ENCODE measurements around the gene DCDC2B. TPM values are rescaled to one million over a fixed set of nuclear protein-coding genes. Genes with fewer than 3 reads are reported as not detected.

Gene DCDC2B
- total and polyA plus RNA-seq, 2 donors from 2014 or later: not detected

- peaks cover 4 to 15% (median 15%) of the 10 kb centered on the region in 3 donors for H3K4me1 ChIP-seq (ENCODE audit: control insufficient read depth in 2 of 3, insufficient read depth in 2 of 3, low read depth in 1 of 3, low read length in 3 of 3)
- no peaks in the 10 kb centered on the region for H3K27me3 ChIP-seq (ENCODE audit: control insufficient read depth, insufficient read depth, low read length)
- DNase-seq: peak; percentile 77 to 91 (median 88)
- no peaks in the 10 kb centered on the region for H3K9me3 ChIP-seq (ENCODE audit: control insufficient read depth in 2 of 3, insufficient read depth in 1 of 3, low read length in 3 of 3)
- H3K4me3 ChIP-seq (ENCODE audit: low read length in 3 of 3): peak within 1 kb of the TSS; percentile 66 to 86 (median 79)
- peaks cover 0 to 14% (median 8%) of the 10 kb centered on the region in 3 donors for H3K36me3 ChIP-seq (ENCODE audit: control insufficient read depth in 2 of 3, insufficient read depth in 3 of 3, low read length in 3 of 3)
- peak within 1 kb of the TSS; percentile 15 to 77 (median 74) for H3K9ac ChIP-seq (ENCODE audit: low read length in 3 of 3)
- no peak for FAIRE-seq
- intact Hi-C loops (cut with DNase I): no loop called here
- no peak for TF ChIP-seq CTCF (IDR thresholded peaks at IDR 0.05; ENCODE audit: borderline replicate concordance, extremely low read depth, insufficient read depth)
- H3K27ac ChIP-seq (ENCODE audit: low read depth in 2 of 2, low read length in 2 of 2): peak within 1 kb of the TSS; percentile 82 to 84
Observed at GRCh38 chr1:32200226-32201010, 8.5 kb upstream of the DCDC2B start, which contains the start of gene CCDC28B. Gene CCDC28B, plus strand, starts transcription at chr1:32200595. Its CDS starts 1,341 bp downstream, at chr1:32201936.

- intact Hi-C loops (cut with DNase I): no loop called here
- Histone ChIP-seq H3K27ac (ENCODE audit: low read depth in 2 of 2, low read length in 2 of 2) (peak overlapping the region; percentile 82 to 84), H3K4me1 (ENCODE audit: control insufficient read depth in 2 of 3, insufficient read depth in 2 of 3, low read depth in 1 of 3, low read length in 3 of 3) (peaks cover 5 to 21% (median 15%) of the 10 kb centered on the region in 3 donors), H3K36me3 (ENCODE audit: control insufficient read depth in 2 of 3, insufficient read depth in 3 of 3, low read length in 3 of 3) (peaks cover 0 to 8% (median 7%) of the 10 kb centered on the region in 3 donors), H3K4me3 (ENCODE audit: low read length in 3 of 3) (peak overlapping the region; percentile 66 to 86 (median 79)), H3K27me3 (ENCODE audit: control insufficient read depth, insufficient read depth, low read length) (no peaks in the 10 kb centered on the region), H3K9ac (ENCODE audit: low read length in 3 of 3) (peak overlapping the region in 2 of 3 donors; percentile 30 to 77), H3K9me3 (ENCODE audit: control insufficient read depth in 2 of 3, insufficient read depth in 1 of 3, low read length in 3 of 3) (no peaks in the 10 kb centered on the region)
- no peak for TF ChIP-seq CTCF (IDR thresholded peaks at IDR 0.05; ENCODE audit: borderline replicate concordance, extremely low read depth, insufficient read depth)
- FAIRE-seq: no peak
- peak; percentile 71 to 89 (median 82) for DNase-seq
Observed at GRCh38 chr1:32201011-32201855, 7.7 kb upstream of the DCDC2B start.

DNA sequence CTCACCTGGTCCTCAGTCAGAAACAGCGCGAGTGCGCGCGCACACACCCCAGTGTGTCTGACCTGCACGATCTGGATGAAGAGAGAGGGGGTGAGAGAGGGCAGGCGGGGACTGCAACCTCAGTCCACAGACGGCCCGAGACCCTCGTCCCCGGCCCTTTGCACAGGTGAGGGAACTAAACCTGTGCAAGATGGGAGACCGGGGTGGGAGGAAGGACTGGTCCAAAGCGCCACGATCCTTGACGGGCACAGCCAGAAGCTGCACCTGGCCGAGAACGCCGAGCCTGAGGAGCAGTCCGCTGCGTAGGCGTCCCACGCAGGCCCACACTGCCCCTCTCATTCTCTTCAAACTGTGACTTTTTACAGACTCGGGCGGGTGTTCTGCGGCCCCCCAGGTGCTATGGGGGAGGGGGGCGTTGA is 3.9 kb upstream of the DCDC2B start:
- no peaks in the 10 kb centered on the region for H3K27me3 ChIP-seq (ENCODE audit: control insufficient read depth, insufficient read depth, low read length)
- intact Hi-C loops (cut with DNase I): no loop called here
- no peaks in the 10 kb centered on the region for H3K9me3 ChIP-seq (ENCODE audit: control insufficient read depth in 2 of 3, insufficient read depth in 1 of 3, low read length in 3 of 3)
- no peaks in the 10 kb centered on the region for H3K36me3 ChIP-seq (ENCODE audit: control insufficient read depth in 2 of 3, insufficient read depth in 3 of 3, low read length in 3 of 3)
- FAIRE-seq (no peak), DNase-seq (no peak)
- H3K4me1 ChIP-seq (ENCODE audit: control insufficient read depth in 2 of 3, insufficient read depth in 2 of 3, low read depth in 1 of 3, low read length in 3 of 3): peaks cover 4 to 22% (median 11%) of the 10 kb centered on the region in 3 donors
- H3K4me3 ChIP-seq (ENCODE audit: low read length in 3 of 3): peak overlapping the region; percentile 73 to 83 (median 78)
- H3K9ac ChIP-seq (ENCODE audit: low read length in 3 of 3): peak overlapping the region; percentile 15 to 91 (median 25)
- TF ChIP-seq CTCF (IDR thresholded peaks at IDR 0.05; ENCODE audit: borderline replicate concordance, extremely low read depth, insufficient read depth): no peak
- peak overlapping the region in 1 of 2 donors; percentile 66 for H3K27ac ChIP-seq (ENCODE audit: low read depth in 2 of 2, low read length in 2 of 2)

All from kidney (tissue), 14 donors.